GM12874 (cell line): Measurements from ENCODE around the gene SP9.

Experiments
- CTCF ChIP-seq: IDR thresholded peaks from 2 replicates; pipeline ENCODE4 v1.5.1; 2011; ENCODE audit warnings: low read depth, mild to moderate bottlenecking, control low read depth, low read length, moderate library complexity; ENCODE audit not compliant: insufficient read depth

Gene SP9

GRCh38 chr2:174328961-174329715, 5.6 kb upstream of the SP9 start:
- no peak for TF ChIP-seq CTCF

- TF ChIP-seq CTCF, result no peak
These were observed 3.7 kb upstream of the SP9 start for GRCh38 chr2:174330945-174331594.

- no peak for TF ChIP-seq CTCF
These were observed 3.0 kb upstream of the SP9 start for GRCh38 chr2:174331595-174332216.

- no peak for TF ChIP-seq CTCF
These were observed 2.4 kb upstream of the SP9 start for GRCh38 chr2:174332217-174332963.

GRCh38 chr2:174333017-174333371, 1.8 kb upstream of the SP9 start:
- no peak for TF ChIP-seq CTCF

- TF ChIP-seq CTCF, result no peak
These were observed 1.1 kb upstream of the SP9 start for GRCh38 chr2:174333372-174334277.
